HG03378 (cell line): Measurements from ENCODE around the gene PTN.

Experiments used
- ATAC-seq: cut with Tn5 transposase; IDR thresholded peaks from one replicate; pipeline ENCODE4 v1.9.1; 2021; ENCODE audit warnings: mild to moderate bottlenecking, moderate library complexity; ENCODE audit not compliant: unreplicated experiment

PTN gene

GRCh38 chr7:137343281-137343841 is at the start of gene PTN:
PTN (minus strand) TSS chr7:137343733; CDS start chr7:137254973, 88,760 bp downstream.
- no peak for ATAC-seq

GRCh38 chr7:137390076-137390475 is 46.5 kb upstream of the PTN start:
- no peak for ATAC-seq

DNA sequence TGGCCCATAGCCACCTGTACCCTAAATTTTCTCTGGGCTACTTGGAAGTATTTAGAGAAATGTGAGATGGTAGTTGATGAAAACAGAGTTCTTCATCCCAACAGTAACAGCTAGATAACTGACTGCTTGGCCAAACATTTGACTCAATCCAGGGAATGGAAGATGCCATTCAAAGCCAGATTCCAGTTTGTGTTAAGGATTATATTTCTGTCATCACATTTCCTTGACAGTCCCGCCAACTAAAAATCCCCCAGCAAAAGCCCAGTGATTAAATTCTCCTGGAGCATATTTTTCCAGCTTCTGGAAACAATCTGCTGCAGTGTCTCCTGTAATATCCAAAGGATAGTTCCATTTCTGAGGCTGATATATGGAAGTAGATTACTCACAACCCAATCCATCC is 45.4 kb upstream of the PTN start:
- no peak for ATAC-seq

DNA sequence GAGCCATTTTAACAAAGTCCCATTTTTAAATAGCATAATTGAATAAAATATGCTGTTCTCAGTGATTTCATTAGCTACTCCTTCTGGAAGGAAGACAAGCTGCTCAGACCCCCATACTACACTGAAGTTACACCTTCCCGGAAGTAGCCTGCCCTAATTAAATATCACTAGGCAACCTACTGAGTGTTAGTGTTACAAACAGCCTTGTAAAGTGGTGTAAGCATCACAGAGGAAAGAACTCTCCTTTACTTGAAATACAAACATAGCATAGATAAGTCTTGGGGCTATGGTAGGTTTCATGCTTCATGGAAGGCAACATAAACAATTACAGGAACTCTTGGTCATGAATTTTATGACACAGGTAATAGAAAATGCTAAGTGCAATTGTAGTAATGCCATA is 43.4 kb upstream of the PTN start:
- no peak for ATAC-seq

DNA sequence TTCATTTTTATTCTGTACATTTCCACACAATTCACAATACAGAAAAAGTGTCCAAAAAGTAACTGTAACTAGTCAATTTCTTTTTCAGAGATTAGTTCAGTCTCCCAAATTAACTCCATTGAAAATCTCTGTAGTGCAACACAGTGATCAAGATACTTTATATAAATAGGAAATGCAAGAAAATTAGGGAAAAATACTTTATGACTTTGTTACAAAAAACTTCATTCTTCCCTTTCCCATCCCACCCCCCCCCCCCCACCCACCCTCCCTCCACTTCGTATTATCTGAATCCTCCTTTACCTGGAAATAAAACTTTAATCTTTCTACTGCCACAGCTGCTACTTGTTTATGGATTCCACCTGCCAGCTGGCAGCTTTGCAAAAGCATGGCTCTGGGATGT is 37.5 kb upstream of the PTN start:
- no peak for ATAC-seq

GRCh38 chr7:137373507-137373906 is 30.0 kb upstream of the PTN start:
- no peak for ATAC-seq

- no peak for ATAC-seq
These were observed 28.1 kb upstream of the PTN start for GRCh38 chr7:137371616-137372015.

DNA sequence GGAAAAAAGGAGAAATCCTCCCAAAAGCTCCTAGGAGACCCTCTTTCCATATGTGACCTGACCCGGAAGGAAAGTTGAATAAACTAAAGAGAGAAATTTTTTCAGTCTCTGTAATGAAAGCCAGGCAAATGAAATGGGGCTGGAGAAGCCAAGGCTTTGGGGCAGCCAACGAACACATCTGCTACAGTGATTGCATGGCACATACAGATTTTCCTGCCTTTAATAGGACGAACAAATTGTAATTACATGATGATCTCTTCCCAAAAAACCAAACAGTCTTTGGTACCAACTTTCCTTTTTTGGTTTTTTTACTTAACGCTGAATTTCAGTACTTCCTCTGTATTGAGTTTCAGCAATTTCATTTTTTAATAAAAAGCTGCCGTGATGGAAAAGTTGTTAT is 23.5 kb upstream of the PTN start:
- no peak for ATAC-seq

GRCh38 chr7:137363683-137364082 is 20.1 kb upstream of the PTN start:
- ATAC-seq, result no peak

DNA sequence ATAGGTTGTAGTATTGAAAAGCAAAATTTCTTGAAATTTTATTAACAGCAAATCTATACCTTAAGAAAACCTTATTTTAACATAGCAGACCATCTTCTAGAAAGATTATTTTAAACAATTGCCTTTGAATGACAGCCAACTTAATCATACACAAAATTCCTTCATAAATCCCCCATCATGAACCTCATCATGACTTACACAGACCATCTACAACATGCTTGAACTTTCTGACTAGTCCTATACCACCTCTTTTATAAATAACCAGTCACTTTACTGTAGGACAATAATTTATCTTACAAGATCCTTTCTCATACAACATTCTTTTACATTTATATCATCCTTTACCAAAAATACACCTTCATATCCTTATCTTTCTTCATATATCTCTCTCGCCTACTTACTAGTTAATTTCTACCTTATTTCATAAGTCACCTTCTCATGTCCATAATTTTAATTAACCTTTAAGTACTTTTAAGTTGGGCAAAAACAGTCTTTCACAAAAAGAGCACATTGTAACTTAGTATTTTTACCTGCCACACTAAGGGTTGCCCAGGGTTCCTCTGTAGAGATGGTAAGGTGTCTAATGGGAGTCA is 16.6 kb upstream of the PTN start:
- ATAC-seq, result no peak

DNA sequence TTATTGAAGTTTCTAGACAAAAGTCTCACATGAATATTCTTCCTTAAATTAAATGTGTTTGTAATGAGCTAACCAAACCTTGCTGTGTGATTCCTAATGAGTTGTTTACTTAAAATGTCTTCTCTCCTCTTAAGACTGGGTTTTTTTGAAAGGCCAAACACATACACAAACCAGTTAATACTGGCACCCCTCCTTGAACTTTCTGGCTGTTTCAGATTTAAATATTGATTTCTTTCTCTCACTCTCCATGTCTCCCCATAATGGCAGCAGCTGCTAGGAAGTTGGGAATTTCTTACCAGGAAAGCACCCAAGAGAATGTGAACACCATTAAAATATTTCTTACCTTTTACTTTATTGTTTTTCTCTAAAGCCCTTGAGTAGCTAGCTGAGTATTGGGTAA is 11.4 kb upstream of the PTN start:
- ATAC-seq, result no peak

- no peak for ATAC-seq
These were observed 10.9 kb upstream of the PTN start for GRCh38 chr7:137354396-137354795.

DNA sequence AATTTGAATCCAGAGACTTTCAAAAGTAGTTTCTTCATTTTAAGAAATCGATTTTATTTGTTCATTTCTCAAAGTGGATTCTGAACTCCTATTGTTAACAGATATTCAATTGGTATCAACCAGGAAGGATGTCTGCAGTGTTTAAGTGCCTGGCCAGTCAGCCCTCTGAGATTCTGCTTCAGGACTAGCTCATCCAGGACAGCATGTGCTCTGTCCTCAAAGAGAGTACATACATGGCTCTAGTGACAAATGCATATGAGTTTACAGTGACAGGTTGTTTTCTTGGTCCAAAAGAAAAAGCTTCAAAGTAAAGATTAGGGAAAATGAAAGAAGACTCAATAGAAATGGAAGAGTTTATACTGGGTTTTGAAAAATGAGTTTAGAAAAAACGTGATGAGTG is 8.4 kb upstream of the PTN start:
- no peak for ATAC-seq

DNA sequence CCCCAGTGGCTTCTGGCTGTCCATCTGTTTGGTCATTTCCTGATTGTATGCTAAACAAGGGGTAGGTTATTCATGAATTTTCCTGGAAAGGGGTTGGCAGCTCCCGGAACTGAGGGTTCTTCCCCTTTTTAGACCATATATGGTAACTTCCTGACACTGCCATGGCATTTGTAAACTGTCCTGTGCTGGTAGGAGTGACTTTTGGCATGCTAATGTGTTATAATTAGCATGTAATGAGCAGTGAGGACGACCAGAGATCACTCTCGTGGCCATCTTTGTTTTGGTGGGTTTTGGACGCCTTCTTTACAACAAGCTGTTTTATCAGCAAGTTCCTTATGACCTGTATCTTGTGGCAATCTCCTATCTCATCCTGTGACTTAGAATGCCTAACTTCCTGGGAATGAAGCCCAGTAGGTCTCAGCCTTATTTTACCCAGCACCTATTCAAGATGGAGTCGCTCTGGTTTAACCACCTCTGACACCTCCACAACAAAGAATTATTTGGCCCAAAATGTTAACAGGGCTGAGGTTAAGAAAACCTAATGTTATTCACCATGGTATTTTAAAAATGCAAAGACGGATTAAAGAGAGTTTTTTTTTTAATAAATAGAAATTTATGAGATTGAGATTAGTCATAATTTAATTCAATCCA is 2.4 kb upstream of the PTN start:
- no peak for ATAC-seq

GRCh38 chr7:137342828-137343261 is 688 bp downstream of the PTN start:
- ATAC-seq, result no peak

DNA sequence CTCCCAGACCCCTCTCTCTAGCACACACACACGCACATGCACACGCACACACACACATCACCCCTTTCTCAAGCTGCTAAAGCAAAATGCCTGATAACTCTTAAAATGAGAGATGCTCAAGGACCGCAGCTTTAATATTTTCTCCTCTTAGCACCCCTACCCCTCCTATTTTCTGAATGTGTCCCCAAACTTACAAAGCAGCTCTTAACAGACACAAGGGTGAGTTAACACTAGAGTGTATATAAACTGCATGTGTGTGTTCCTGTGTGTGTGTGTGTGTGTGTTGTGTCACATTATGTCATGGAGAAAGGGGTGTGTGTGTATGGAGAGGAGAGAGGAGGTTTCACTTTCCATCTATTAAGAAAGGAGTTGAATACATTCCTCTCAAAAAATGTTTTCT is 1.3 kb downstream of the PTN start:
- ATAC-seq, result no peak

DNA sequence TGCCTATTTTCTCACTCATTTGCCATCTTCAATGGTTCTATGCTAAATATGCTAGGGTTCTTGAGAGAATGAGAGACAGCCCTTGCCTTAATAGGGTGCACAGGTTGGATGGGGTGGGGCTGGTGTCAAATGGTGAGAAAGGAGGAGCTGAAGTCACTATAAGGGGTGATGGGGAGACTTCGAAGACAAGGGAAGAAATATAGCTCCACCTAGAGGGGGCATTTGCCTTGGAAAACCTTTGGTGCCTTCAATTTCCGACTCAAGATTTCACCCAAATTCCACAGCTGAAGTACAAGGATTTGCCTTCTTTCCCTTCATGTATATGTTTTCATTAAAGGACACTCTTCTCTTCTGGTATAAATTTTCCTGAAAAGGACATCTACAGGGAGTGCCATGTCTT is 5.6 kb downstream of the PTN start:
- ATAC-seq, result no peak

DNA sequence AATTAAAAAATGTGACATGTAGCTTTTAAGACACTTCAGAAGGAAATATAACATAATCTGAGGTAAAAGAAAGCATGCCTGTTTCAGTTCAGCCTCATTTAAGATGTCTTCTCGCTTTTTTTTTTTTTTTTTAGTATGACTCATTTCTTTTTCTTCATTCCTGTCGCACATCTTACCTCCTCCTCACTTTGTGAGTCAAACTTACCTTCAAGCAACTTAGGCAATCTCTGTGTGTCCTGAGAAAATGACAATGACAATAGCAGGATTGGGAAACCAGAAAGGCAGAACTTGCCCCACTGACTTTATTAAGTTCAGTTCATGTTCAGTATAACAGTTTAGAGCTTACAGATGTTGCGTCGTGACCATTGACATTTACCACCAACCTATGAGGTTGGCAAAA is 7.7 kb downstream of the PTN start:
- no peak for ATAC-seq

DNA sequence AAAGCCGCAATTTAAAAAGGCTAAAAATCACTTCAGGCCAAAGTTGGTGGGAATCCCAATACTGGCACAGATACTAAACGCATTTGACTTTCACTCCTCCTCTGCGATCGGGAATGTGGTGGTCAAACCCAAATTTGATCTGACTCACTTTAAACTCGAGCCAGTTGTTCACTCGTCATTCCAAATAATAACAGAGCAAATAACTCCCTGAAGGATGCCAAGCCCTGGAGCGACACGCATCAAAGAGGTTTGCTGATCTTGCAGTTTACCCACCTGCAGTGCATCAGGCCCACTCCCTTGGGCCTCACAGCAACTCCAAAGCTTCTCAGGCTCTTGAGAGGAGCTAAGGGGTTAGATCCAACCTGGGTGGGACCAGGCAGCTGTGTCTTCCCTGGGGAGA is 12.2 kb downstream of the PTN start:
- ATAC-seq, result no peak

DNA sequence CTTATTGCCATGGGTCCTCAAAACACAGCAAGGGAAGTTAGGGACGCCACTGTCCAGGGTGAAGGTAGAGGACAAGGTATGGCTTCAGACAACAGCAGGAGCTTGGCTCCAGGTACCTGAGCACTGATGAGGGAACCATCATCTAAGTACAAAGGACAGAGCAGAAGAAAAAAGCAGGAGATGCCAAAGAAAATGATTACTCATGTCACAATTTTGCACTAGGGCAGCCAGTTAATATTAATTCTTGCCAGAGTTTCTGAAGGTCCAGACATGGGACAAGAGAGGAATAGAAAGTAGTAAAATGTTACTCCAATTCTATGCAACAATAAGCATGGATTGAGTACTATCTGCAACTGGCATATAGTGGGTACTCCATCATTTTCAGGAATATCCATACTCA is 14.1 kb downstream of the PTN start:
- ATAC-seq, result no peak

GRCh38 chr7:137328373-137329120 is 15.0 kb downstream of the PTN start:
- no peak for ATAC-seq

DNA sequence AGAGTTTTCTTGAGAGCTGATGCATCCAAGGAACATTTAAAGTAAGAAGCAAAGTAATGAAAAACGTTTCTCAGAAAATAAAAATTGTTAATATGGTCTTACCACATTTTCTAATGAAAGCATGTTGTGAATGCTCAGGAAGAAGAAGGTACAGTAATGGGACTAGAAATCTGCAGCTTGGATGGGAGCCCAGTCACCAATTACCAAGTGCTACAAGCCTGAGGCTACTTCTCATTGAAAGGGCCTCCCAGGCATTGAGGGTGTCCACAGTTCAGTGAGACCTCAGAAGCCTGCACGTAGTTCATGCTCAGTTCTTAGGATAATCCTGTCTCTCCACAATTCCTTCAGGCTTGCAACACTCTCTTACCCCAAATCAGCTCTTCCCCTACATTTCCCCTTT is 17.6 kb downstream of the PTN start:
- no peak for ATAC-seq
